COR-L47 (cell line): ENCODE measurements around the gene ATXN1.
"Not testable (repeated sequence)": the region's sequence is repeated elsewhere in the genome, so short reads cannot be mapped to it uniquely, and the experiment has no call there.

Experiments used
- DNase-seq: peaks from one replicate; lab custom pipeline; 2025; lab: John Stamatoyannopoulos, UW

The ATXN1 gene

DNA sequence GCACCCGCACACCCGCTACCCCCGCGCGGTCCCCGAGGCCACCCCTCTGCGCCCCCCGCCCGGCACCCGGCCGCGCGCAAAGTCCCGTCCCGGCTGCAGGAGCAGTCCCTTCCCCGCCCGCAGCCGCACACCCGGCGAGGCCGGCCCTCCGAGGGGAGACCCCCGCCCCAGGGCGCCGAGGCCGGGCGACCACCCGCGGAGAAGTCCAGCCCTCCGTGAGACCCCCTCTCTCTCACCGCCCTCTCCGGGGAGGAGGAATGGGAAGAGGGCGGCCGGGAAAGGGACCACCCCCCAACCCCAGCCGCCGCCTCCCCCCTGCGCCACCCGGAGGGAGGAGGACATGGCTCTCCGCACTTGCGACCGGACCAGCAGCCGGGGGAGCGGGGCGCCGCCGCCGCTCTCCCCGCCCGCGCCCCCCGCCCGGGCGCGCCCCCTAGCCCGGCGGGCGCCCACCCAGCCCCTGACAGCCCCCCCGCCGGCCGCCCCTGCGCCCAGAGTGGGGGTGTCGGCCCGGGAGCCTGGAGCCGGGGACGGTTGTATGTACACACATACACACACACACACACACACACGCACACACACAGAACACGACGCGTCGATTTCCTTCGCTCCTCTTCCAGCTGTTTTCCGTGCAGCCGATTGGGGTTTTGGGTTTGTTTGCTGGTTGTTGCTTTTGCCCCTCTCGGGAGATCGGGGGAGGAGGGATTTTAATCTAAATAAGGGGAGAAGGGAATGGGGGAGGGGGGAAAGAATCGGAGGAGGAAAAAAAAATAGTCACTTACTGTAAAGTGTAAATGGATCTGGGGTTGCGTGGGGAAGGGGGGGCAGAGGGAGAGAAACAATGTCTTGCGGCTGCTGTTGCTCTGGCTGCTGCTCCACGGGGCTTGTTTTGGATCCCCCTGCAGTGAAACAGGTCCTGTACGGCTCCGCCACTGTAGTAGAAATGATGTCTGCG is at the start of gene ATXN1:
Gene ATXN1 (minus strand): TSS at position 945 of the 955 bp plus-strand sequence.
- no peak for DNase-seq

DNA sequence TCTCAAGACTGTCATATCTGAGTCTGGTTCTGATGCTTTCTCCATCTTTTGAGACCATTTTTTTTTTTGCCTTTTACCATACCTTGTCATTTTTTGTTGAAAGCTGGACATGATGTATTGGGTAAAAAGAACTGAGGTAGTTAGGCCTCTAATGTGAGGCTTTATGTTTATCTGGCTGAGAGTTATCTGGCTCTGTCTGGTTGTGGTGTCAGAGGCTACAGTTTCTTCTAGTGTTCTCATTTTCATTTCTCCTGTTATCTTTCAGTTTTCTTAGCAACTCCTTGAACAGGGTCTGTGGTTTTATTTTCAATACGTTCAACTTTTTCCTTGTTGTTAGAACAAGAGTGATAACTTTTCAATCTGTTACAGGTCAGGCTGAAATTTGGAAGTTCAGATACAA is 49.2 kb upstream of the ATXN1 start:
- DNase-seq: no peak

DNA sequence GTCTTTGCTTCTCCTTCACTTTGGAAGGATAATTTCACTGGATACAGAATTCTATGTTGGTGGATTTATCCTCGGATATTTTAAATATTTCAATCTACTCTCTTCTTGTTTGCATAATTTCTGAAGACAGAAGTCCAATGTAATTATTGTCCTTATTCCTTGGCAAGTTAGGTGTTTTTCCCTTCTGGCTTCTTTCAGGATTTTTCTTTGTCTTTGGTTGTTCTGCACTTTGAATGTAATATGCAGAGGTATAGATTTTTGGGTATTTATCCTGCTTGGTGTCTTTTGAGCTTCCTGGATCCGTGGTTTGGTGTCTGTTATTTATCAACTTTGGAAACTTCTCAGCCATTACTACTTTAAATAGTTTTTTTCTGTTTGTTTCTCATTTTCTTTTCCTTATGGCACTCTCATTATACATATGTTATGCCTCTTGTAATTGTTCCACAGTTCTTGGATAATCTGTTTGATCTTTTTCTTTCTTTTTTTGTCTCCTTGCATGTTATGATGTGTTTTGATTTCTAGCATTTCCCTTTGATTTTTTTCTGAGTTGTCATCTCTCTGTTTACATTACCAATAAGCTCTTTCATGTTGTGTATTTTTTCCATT is 48.6 kb upstream of the ATXN1 start:
- no peak for DNase-seq

DNA sequence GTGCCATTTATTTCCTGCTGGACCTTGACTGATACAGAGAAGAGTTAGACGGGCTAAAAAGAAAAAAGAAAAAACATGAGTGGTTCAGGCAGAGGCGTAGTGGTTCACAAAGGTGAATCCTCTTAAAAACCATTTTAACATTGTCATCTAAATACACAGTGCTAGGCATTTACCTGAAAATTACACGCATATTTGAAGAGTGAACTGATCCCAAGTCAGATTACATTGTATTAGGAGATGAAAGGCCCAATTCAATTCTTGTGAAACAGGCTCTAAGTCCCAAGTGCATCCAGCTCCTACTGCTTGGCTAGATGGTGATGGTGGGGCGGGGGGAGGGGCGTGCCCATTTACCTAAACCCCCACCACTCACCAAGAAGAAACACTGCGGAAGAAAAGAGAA is 46.7 kb upstream of the ATXN1 start:
- DNase-seq: no peak

DNA sequence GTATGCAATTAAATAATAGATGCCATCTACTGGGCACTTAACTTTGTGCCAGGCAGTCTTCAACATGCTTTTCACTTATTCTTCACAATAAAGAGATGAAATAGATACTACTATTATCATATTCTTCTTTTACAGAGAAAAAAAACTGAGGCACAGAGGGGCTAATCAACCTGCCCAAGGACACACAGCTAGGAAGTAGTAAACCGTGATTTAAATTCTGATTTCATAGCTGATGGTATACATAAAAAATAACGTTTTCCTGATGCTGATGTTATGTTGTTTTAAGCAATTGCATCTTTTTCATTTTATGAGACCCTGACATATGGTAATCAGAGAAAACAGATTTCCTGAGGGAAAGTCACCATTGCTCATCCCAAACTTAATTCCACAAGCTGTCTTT is 45.1 kb upstream of the ATXN1 start:
- no peak for DNase-seq

DNA sequence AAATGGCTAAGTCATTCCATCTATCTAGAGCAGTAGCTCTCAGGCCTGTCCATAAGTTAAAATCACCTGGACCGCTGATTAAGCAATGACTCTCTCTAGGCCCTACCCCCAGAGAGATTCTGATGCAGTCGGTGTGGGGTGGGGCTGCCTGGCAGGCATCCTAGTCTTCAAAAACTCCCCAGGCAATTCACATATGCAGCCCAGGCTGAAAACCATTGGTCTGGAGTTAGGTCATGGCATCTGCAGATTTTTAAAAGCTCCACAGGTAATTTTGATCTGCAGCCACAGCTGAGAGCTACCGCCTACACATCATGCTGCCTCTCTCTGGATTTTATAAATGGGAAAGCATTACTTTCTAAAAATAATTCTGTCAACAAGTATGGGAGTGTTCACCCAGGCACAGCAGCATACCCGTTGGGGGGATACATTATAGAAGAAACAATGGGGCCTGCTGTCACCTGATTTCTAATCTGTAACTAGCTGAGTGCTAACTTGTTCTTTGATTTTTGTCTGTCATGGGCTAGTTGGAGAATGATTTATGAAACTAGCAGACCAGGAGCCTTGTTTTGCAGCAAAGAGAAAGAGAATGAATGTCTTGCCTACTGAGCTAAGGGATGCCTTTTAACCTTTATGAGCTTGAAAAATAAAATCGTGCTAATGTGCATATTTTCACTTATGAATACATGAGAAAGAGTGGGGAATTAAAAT is 44.1 kb upstream of the ATXN1 start:
- peak; percentile 21 for DNase-seq

DNA sequence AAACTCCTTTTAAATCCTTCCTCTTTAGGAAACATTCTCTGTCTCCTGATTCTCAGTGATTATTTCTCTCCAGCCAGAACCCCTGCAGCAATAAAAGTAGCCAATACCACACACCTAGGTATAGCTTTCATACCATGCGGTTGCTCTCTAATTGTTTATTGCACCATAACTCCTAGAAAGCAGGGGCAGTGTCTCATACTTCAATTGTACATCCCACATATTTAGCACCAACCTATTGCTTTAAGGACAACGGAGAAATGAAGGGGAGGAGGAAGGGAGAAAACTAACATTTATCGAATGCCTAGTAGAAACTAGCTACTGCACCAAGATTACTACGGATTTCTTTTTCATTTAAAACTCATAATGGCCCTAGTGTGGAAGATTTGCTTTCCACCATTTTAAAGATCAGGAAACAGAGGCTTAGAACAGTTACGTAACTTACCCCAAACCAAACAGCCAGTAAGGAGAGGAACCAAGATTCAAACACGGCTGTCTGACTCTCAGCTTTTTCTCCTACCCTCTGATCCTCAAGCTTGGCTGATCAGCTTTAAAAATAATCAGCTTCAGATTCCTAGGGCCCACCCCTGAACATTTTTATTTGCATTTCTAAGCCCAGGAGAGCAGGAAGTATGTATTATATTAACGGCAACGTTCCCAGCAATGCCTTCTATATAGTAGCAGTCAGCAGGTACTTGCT is 43.4 kb upstream of the ATXN1 start:
- DNase-seq: no peak

DNA sequence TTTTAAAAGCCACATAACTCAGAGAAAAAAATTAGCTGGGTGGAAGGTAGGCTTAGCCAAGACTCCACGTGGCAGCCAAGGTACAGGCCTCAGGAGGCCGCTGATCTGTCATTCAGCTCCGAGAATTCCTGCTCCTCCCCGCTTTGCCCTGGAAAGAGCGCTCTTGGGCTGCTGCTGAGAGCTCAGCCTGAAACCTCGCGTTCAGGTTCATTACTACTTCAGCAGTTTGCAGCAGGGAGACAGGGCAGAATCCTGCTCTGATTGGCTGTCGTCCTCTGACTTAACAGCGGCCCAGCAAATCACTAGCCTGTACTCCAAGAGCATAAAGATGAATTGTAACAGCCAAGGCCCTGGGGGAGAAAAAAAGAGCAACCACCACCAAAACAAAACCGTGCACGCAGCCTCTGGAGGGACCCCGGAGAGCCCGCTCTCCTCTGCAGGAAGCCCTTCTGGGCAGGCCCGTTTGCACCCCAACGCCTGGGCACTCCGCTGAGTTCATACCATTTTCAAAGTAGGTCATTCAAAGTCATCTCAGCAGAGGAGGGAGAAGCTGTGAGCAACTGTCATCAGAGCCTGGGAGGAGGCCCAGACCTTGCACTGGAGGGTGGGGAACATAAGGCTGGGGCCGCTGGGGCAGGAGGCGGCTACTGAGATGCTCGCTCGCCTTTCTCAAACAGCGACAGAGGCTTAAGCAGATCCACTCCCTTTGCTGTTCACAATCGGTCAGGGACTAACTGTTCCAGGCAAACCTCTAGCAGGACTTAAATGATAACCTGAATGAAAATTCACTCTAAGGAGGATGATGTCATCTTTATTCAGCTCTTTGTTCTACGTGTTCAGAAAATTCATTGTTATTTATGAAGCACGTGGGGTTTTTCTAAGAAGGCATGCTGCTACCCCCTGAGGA is 42.3 kb upstream of the ATXN1 start:
- peak; percentile 15 for DNase-seq

DNA sequence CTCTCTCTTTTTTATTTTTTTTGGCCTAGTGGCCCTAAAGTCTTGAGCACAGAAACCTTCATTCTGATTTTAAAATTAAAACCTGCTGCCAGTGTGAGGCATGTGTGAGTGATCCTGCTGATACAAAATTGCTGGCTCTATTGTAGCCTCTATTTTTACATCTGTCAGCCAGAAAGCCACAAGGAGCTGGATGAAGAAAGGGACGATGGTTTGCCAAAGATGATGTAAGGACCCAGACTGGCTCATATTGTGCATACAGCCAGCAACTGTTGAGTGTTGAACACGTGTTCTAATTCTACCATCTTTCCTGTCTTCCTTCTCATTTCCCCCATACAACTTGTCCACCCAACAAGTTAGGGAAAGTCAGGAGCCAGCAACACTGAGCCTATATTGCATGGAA is 40.8 kb upstream of the ATXN1 start:
- no peak for DNase-seq

DNA sequence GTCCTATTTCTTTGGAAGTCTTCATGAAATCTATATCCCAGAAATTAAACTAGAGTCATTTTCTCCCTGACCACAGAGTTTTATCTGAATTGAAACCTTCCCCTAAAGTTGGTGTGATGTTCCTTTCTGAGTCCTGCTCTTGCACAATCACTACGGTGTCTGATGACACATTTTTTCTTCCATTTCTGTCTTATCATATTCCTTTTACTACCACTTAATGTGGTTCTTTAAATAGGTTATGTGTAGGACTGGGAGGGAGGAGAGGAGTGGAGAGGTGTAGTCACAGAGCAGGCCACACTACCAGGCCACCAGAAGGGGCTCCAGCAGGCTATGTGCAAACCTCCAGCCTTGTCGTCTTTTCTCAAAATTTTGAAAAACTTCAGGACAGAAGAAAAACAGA is 39.7 kb upstream of the ATXN1 start:
- DNase-seq: no peak

DNA sequence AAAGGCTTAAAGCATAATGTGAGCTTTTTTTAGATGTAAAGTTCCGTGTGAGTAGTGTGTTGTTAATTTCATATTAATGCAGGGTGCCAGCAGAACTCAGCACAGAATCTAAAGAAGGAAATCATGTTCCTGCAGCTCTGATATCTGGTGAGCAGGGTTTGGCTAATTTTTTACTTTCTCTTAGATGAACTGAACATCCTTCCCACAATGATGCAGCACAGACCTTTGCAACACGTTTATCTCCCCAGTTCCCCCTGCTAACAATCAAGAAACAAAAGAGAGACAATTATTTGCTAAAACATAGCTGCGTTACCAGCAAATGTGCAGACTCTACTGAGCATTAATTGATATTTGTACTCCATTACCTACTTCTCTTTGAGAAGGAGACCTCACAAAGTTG is 39.1 kb upstream of the ATXN1 start:
- no peak for DNase-seq

DNA sequence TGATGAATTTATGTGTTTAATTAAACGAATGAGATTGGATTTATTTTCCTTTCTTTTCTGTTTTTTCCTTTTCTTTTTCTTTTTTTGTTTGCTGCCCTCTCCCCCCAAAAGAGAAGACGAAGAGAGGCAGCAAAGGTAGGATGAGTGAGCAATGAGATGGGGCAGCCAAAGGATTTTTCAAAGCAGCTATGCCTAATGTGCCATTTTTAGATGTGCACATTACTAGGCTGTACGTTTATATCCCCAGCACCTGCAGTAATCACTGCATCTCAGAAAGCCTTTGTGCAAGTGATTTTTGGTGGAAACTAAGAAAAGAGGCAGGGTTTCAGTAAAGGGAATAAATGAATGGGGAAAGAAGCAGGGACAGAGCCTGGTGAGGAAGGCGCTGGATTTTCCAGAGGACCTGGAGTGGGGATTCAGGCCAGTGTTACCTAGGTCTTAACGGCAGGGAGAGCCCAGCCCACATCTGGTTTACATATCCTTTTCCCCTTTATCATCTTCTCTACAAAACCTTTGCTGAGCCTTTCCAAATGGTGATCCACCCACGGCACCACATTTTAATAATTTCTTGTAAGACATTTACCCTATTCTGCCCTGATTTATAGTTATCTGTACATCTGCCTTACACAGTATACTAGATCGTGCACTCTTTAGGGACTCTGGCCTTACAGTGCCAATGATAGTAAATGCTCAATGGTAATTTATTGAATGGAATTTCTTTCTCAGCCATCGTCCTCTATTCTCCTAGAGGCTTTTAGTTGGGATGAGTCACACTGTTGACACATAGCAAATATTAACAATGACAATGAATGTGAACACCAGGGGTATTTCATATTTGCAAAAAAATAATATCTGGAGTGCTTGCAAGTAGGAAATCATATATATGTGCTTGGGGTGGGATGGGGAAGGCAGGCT is 38.3 kb upstream of the ATXN1 start:
- no peak for DNase-seq

DNA sequence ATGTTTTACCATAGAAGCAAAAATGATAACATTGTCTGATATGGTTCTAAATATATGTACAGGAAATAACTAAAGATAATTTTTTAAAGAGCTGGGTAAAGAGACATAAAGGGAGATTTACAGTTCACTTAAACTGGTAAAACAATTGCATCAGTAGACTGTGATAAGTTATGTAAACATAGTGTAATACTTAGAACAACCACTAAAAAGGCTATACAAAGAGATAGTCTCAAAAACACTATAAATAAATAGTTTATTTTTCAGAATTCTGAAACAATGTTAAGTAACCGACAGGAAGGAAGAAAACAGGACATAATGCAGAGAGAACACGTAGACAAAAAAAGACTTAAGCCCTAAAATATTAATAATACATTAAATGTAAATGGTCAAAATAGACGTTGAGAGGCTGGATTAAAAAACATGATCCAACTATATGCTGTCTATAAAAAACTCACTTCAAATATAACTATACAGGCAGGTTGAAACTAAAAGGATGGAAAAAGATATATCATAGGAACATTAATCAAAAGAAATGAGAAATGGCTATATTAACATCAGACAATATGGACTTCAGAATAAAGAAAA is 32.7 kb upstream of the ATXN1 start:
- no peak for DNase-seq

DNA sequence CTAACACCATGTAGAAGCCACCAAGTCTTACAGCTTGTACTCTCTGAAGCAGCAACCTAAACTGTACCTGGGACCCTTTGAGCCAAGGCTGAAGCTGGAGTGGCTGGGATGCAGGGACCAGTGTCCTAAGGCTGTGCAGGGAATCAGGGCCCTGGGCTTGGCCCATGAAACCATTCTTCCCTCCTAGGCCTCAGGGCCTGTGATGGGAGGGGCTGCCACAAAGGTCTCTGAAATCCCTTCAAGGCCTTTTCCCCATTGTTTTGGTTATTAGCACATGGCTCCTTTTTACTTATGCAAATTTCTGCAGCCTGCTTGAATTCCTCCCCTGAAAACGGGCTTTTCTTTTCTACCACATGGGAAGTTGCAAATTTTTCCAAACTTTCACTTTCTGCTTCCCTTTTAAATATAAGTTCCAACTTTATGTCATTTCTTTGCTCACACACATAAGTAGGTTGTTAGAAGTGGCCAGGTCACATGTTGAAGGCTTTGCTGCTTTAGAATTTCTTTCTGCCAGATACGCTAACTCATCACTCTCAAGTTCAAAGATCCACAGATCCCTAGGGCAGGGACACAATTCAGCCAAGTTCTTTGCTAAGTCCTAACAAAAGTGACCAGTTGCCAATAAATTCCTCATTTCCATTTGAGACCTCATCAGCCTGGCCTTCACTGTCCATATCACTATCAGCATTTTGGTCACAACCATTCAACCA is 28.2 kb upstream of the ATXN1 start:
- DNase-seq: no peak

DNA sequence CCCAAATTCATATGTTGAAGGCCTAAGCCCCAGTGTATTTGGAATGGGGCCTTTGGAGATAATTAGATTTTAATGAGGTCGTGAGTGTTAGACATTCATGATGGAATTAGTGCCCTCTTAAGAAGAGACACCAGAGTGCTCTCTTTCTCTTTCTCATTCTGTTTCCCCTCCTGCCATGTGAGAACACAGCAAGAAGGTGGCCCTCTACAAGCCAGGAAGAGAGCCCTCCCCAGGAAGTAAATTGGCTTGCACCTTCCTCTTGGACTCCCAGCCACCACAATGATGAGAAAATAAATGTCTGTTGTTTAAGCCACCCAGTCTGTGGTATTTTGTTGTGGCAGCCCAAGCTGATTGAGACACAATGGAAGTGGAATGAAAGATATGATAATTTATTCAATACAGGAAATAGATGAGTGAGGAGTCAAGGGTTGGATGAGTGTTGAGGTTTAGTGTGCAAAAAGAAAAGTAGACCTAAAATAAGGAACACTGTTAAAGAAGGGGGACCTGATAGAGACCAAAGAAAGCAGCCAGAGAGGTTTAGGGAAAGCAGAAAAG is 25.9 kb upstream of the ATXN1 start:
- DNase-seq: no peak

DNA sequence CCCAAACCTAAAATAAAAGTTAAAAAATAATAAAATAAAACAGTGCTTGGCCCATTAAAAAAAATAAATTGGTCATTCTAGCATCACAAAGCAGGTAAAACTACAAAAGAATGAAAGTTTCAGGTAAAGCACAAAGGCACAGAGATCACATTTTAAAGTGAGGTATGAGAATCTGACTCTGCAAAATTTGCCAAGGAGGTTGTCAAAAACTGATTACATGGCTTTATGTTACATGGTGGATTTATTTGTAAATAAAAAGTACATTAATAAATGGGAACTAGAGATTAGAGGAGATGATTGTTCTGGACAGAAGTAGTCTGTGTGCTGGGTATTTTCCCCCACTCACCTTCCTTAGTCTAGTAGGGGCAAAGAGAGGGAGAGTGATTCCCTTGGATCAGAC is 24.2 kb upstream of the ATXN1 start:
- no peak for DNase-seq

DNA sequence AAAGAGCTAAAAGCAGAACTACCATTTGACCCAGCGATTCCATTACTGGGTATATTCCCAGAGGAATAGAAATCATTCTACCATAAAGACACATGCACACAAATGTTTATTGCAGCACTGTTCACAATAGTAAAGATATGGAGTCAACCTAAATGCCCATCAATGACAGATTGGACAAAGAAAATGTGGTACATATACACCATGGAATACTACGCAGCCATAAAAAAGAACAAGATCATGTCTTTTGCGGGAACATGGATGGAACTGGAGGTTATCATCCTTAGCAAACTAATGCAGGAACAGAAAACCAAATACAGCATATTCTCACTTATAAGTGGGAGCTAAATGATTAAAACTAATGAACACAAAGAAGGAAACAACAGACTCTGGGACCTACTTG is 23.7 kb upstream of the ATXN1 start:
- DNase-seq: not testable (repeated sequence)

DNA sequence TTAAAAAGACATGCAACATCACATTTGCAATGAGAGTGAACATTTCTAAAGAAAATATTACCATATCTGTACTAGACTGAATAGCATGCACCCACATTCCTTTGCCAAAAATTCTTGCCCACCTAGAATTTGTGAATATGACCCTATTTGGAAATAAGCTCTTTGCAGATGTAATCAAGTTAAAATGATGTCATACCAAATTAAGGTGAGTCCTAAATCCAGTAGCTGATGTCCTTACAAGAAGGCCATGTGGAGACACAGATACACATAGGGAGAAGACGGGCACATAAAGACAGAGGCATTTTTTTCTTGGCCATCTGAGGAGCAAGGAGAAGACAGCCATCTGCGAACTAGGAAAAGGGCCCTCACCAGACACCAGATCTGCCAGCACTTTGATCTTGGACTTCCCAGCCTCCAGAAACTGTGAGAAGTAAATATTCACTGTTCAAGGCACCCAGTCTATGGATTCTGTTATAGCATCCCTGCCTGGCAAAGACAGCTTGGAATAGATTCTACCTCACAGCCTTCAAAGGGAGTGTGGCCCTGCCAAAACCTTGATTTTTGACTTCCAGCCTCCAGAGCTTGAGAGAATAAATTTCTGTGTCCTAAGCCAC is 22.8 kb upstream of the ATXN1 start:
- no peak for DNase-seq
